ENCODE results near the gene PLA2G2C. TPM values are rescaled to one million over a fixed set of nuclear protein-coding genes. Genes with fewer than 3 reads are reported as not detected.

Gene PLA2G2C
- total RNA-seq, 4 donors from 2014 or later: not detected

- no peaks in the 10 kb centered on the region for H3K9me3 ChIP-seq
- 80% methylated on average over 5 of the region's 5 CpGs for WGBS
- H3K36me3 ChIP-seq: no peaks in the 10 kb centered on the region
- H3K27ac ChIP-seq: no peak overlapping the region
- no peaks in the 10 kb centered on the region for H3K4me1 ChIP-seq
- DNase-seq (ENCODE audit: low spot score in 2 of 2): no peak
- TF ChIP-seq POLR2A (IDR thresholded peaks at IDR 0.05): no peak
- TF ChIP-seq POLR2AphosphoS5 (IDR thresholded peaks at IDR 0.05): no peak
- no peak for TF ChIP-seq EP300 (IDR thresholded peaks at IDR 0.05)
- TF ChIP-seq CTCF (IDR thresholded peaks at IDR 0.05): no peak
- H3K4me3 ChIP-seq: no peak overlapping the region
- H3K27me3 ChIP-seq: no peaks in the 10 kb centered on the region
Observed at GRCh38 chr1:20202166-20202565, 15.8 kb upstream of the PLA2G2C start.

- Histone ChIP-seq H3K36me3 (no peaks in the 10 kb centered on the region), H3K4me3 (no peak overlapping the region), H3K4me1 (no peaks in the 10 kb centered on the region), H3K27me3 (peaks cover 4% of the 10 kb centered on the region), H3K9me3 (no peaks in the 10 kb centered on the region), H3K27ac (no peak overlapping the region)
- TF ChIP-seq CTCF (IDR thresholded peaks at IDR 0.05): no peak
- TF ChIP-seq EP300 (IDR thresholded peaks at IDR 0.05): no peak
- TF ChIP-seq POLR2A (IDR thresholded peaks at IDR 0.05): no peak
- TF ChIP-seq POLR2AphosphoS5 (IDR thresholded peaks at IDR 0.05): no peak
- no peak for DNase-seq (ENCODE audit: low spot score in 2 of 2)
- 65% methylated on average over 2 of the region's 2 CpGs for WGBS
Observed at GRCh38 chr1:20200966-20201365, 14.6 kb upstream of the PLA2G2C start.

DNA sequence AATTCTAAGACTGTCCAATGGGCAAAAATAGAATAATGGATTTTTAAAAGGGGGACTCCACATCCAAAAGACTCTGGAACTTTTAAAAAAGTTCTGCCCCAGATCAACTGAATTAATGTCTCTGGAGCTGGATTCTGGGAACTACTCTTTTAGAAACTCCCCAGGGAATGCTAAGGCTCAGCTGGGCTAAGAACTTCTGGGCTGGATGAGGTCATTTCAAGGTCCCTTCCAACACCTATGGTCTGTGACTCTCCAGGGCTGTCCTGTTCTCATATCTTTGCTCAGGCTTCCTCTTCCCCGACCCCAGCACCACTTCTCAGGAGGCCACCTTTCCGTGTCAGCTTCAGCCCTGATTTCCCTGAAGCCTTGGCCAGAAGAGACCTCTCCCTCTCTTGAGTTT lies 13.5 kb upstream of the PLA2G2C start:
- Histone ChIP-seq H3K36me3 (no peaks in the 10 kb centered on the region), H3K27me3 (peaks cover 4% of the 10 kb centered on the region), H3K27ac (no peak overlapping the region), H3K4me1 (peaks cover 7% of the 10 kb centered on the region), H3K9me3 (no peaks in the 10 kb centered on the region), H3K4me3 (no peak overlapping the region)
- WGBS: 88% methylated on average over 2 of the region's 2 CpGs
- TF ChIP-seq POLR2A (IDR thresholded peaks at IDR 0.05) (no peak), CTCF (IDR thresholded peaks at IDR 0.05) (no peak), EP300 (IDR thresholded peaks at IDR 0.05) (no peak), POLR2AphosphoS5 (IDR thresholded peaks at IDR 0.05) (no peak)
- no peak for DNase-seq (ENCODE audit: low spot score in 2 of 2)

DNA sequence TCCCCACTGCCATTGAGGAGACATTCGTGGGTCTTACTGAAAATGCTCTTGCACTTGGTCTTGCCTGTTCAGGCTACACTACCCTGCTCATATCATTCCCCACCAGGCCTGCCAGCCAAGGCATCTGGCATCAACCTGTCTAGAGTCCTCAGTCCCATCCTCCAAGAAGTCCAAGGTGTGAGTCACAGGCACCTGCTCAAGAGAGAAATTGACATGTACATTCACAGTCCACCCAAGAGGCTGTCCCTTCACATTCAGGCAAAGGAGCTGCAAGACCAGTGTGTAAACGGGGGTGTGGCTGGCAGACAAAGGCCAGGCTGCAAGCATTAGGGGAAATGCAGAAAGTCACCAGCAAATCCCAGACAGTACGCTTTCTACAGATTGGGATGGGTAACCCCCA lies 13.1 kb upstream of the PLA2G2C start:
- H3K9me3 ChIP-seq: no peaks in the 10 kb centered on the region
- peaks cover 4% of the 10 kb centered on the region for H3K27me3 ChIP-seq
- no peak for DNase-seq (ENCODE audit: low spot score in 2 of 2)
- no peak for TF ChIP-seq POLR2AphosphoS5 (IDR thresholded peaks at IDR 0.05)
- TF ChIP-seq EP300 (IDR thresholded peaks at IDR 0.05): no peak
- TF ChIP-seq CTCF (IDR thresholded peaks at IDR 0.05): no peak
- TF ChIP-seq POLR2A (IDR thresholded peaks at IDR 0.05): no peak
- H3K36me3 ChIP-seq: no peaks in the 10 kb centered on the region
- 84% methylated on average over 2 of the region's 3 CpGs for WGBS
- no peak overlapping the region for H3K27ac ChIP-seq
- H3K4me1 ChIP-seq: peaks cover 11% of the 10 kb centered on the region
- no peak overlapping the region for H3K4me3 ChIP-seq

DNA sequence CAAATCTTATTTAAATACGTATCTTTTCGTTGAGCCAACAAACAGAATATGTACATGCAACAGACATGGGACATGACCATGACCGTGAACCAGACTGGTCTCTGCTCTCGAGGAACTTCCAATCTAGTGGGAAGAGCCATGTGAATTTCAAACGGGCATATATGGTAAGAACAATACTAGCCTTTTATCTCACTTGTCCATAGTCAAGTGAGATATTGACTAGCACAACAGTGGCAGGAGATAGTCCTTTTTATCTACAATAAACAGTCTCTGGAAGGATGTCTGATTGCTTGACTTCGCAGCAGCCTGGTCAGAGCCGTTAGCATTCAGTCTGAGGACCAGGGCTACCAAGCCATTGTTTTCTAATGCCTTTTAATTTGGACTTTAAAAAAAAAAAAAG lies 12.6 kb upstream of the PLA2G2C start:
- no peaks in the 10 kb centered on the region for H3K36me3 ChIP-seq
- H3K27ac ChIP-seq: no peak overlapping the region
- H3K9me3 ChIP-seq: no peaks in the 10 kb centered on the region
- TF ChIP-seq CTCF (IDR thresholded peaks at IDR 0.05): no peak
- TF ChIP-seq EP300 (IDR thresholded peaks at IDR 0.05): no peak
- no peak for TF ChIP-seq POLR2A (IDR thresholded peaks at IDR 0.05)
- TF ChIP-seq POLR2AphosphoS5 (IDR thresholded peaks at IDR 0.05): no peak
- no peak for DNase-seq (ENCODE audit: low spot score in 2 of 2)
- peaks cover 14% of the 10 kb centered on the region for H3K4me1 ChIP-seq
- 84% methylated on average over 7 of the region's 7 CpGs for WGBS
- peaks cover 4% of the 10 kb centered on the region for H3K27me3 ChIP-seq
- H3K4me3 ChIP-seq: no peak overlapping the region
